ENCODE measurements around the gene RIPOR2.

- no peak for TF ChIP-seq POLR2A (IDR thresholded peaks at IDR 0.05; ENCODE audit: low read depth, low read length)
- TF ChIP-seq CTCF (IDR thresholded peaks at IDR 0.05; ENCODE audit: extremely low read depth in 1 of 2, insufficient read depth in 1 of 2, low read depth in 1 of 2, low read length in 2 of 2) = no peak
Observed at GRCh38 chr6:24845578-24845977, 90.2 kb downstream of the RIPOR2 start.

Data from endothelial cell of umbilical vein (primary cell).